ENCODE measurements around the gene JPH2.
"Not testable (repeated sequence)": the region's sequence is repeated elsewhere in the genome, so short reads cannot be mapped to it uniquely, and the experiment has no call there.

The JPH2 gene

DNA sequence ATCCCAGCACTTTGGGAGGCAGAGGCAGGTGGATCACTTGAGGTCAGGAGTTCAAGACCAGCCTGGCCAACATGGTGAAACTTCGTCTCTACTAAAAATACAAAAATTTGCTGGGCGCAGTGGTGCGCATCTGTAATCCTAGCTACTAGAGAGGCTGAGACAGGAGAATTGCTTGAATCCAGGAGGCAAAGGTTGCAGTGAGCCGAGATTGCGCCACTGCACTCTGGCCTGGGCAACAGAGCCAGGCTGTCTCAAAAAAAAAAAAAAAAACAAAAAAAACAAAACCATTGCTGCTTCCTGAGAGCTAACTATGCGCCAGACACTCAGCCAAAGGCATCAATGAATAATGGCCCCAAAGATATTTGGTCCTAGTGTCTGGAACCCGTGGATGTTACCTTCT, 57.7 kb downstream of the JPH2 start:
- not testable (repeated sequence) for FAIRE-seq; DNase-seq (ENCODE audit: insufficient read length, low spot score)

DNA sequence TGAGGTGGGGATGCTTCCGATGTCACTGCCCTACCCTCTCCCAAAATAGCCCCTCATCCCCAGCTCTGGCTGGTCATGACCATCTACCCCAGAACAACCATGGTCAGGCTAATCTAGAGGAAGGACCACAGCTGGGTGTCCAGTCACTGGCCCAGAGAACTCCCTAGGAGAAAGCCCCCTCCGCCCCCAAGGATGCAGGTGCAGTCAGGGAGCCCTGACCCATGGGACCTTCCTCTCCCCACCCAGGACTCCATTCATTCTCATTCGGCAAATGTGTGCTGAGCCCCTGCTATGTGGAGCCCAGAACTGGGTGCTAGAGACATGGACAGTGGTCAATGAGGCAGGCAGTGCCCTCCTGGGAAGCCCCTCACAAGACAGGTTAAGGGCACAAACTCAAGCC, 60.5 kb downstream of the JPH2 start:
- DNase-seq (ENCODE audit: insufficient read length, low spot score) (no peak), FAIRE-seq (peak; percentile 66)

DNA sequence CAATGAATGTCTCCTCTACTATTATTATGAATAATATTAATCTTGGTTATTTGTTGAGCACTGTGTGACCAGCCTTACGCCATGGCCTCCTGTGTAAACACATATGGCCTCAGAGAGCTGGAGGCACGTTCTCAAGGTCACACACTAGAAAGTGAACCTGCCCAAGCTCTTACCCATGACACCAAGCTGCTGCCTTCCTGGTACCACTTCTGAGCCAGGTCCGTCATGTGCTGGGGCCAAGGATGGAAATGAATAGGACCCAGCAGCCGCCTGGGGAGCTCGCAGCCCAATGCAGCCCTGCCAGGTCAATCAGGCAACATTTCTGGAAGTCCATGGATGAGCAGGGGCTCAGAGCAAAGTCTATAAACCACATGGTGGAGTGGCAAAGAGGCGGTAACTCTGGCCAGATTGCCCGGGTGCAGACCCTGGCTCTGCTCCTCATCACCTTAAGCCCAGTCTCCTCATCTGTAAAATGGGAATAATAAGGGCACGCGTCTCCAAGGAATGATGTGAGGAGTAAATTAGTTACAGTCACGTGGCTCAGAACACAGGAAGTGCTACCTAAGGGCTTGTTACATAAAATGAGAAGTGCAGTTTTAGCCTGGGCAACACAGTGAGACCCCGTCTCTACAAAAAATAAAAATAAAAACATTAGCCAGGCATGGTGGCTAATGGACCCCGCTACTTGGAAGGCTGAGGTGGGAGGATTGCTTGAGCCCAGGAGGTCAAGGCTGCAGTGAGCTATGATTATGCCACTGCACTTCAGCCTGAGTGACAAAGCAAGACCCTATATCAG, 61.5 kb downstream of the JPH2 start:
- FAIRE-seq, result no peak
- DNase-seq (ENCODE audit: insufficient read length, low spot score), result no peak

DNA sequence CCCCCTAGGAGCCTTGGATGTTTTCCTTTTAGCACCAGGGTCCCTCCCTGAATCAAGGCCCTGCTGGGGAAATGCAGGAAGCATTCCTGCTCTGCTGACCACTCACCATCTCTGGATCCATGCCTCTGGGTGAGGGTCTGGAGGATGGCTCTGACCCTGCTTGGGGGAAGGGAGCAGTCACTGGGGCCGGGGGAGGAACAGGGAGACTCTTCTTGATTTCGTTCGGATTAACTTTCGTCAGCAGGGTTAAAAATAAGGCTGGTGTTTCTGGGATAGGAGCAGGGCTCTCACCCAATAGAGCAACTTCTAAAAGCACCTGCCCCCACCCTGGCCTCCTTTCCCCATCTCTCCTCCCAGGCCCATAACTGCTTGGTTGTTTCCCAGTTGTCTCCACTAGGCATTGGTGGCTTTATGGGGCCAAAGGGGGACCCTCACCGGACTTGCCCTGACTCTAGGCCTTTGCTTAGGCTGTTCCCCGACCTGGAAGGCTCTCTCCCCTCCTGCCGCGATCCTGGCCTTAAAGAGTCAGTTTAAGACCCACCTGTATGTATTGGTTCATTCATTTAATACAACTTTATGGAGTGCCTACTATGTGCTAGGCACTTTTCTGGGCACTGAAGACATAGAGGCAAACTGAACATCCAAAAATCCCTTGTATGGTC, 63.0 kb downstream of the JPH2 start:
- FAIRE-seq (no peak), DNase-seq (ENCODE audit: insufficient read length, low spot score) (no peak)

DNA sequence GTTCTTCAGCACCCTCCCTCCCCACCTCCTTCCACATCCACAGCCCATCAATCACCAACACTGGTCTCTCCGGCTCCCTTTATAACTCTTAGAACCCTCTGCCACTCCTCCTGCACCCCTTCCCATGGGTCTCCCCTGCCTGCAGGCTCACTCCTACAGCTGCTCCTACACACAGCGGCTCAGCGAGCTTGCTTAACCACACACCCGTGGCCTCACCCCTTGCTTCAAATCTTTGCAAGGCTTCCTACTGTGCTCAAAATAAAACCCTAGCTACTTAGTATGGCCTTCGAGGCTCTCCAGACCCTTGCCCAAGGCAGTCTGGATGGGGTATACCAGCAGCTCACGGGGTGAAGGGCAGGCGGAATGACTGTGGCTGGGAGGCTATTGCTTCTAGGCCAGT, 63.7 kb downstream of the JPH2 start:
- DNase-seq (ENCODE audit: insufficient read length, low spot score) (no peak), FAIRE-seq (no peak)

DNA sequence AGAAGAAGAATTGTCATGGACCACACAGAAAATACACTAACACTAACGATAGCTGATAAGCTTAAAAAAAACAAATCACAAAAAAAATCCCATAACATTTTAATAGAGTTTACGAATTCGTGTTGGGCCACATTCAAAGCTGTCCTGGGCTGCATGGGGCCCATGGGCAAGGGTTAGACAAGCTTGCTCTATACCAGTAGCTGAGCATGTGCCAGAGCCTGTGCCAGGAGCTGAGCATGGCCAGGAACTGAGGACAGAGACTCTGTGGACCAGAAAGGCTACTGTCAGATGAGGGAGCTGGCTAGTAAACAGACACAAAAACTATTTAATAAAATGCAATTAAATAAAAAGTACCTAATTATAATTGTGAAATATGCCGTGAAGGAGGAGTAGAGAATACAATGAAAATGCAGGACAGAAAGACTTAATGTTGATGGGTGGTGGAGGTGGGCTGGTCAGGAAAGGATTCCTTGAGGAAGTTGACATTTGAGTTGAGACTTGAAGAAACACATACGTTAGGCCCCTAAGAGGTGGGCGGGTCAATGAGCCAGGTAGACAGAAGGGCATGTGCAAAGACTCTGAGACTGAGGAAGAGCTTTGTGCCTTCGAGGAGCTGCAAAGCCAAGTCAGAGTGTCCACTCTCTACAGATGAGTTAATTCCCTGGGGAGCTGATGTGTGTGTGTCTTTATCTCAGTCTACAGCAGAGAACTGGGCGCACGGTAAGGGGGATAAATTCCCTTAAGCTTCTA, 66.1 kb downstream of the JPH2 start:
- no peak for FAIRE-seq
- no peak for DNase-seq (ENCODE audit: insufficient read length, low spot score)

DNA sequence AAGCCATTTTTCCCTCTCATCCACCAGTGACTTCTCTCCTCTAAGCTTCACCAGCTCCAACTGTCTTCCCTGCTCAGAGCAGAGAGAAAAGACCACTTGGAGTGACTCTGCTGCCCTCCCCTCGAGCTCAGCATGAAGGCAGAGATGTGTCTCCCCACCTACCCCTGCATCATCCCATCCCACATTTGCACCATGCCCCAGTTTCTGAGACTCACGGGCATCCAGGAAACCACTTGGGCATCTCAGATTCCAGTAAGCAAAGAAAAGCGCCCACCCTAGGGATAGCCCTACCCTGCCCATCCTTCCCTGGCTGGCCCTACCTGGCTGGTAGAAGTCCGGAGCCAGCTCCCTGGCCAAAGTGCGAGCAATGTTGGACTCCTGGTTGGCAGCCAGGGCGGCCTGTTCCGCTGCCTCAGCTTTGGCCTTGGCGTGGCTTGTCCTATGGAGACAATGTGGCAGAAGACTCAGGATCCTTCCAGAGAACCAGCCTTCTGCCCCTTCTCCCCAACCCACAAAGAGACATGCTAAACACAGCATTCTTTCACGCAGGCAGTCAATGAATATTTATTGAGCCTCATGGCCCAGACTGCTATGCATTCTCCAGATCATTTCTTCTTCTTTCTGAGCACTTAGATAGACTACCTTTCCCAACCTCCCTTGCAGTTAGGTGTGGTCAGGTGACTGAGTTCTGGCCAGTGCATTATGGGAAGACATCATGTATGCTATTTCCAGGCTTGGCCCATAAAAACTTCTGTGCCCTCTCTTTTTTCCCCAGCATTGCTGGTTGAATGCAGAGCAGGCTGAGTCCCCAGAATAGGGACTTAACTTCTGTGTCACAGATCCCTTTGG, 68.6 kb downstream of the JPH2 start:
- no peak for DNase-seq (ENCODE audit: insufficient read length, low spot score)

DNA sequence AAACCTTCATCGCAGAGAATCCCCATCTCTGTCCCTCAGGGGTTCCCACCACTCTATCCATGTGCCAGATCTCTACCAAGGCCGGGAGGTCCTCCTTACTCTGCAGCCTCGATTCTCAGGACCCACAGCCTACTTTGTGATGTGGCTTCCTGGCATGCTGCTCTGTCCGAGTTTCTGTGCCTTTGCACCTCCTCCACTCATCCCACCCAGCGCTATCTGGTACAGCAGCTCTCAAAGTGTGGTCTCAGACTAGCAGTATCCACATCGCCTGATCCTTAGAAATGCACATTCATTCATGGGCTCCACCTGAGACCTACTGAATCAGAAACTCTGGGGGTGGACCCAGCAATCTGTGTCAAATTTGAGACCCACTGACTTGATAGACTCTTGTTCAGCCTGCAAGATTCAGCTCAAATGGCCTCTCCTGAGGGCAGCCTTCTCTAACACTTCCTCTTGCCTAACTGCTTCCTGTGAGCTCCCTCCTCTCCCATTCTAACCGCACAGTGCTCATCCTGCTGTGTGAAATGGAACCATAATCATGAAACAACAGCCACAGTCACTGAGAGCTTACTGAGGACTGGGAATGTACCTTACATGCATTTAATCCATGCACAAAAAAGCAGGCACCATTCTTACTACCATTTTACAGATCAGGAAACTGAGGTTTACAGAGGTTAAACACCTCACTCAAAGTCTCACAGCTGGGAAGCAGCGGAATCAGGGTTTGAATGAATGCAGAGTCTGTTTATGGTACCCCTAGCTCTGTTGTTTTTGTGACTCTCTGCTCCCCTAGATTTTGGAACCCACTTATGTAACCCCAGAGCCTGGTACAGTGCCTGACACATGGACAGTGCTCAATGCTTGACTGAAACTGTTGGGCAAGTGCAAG, 69.4 kb downstream of the JPH2 start:
- peak; percentile 77 for FAIRE-seq
- DNase-seq (ENCODE audit: insufficient read length, low spot score), result no peak

More for the DNA sequence above, 68.6 kb downstream of the JPH2 start:
- FAIRE-seq, result no peak

DNA sequence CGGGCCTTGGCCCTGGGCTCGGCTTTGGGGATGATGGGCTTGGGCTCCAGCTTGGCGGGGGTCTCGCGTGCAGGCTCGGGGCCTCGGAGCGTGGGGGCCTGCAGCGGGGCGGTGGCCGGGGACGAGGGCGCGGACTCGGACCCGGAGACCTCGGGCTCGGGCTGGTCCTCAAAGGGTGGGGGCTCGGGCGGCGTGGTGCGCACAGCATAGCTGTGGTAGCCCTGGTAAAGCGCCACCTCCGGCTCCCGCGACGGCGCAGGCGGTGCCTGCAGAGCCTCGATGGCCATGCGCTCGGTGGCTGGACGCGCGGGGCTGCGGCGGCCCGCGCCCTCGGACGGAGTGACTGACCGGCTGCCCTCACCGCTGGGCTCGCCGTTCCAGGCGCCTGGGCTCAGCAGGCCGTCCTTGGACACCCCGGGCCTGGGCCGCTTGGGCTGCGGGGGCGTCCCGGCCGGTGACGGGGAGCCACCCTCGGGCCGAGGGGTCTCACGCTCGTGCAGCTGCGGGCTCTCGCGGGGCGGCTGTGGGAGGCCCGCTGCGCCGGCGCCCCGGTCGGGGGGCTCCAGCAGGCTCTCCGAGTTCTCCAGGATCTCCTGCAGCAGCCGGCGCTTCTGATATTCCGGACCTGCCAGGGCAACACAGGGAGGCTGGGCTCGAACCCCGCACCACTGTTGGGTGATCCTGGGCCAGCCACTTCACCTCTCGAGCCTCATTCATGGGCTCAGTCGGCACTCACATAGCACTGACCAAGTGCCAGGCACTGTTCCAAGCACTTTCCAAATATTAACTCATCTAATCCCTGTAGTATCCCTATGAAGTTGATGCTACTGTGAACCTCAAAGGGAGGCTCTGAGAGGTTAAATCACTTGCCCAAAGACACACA, 71.0 kb downstream of the JPH2 start:
- FAIRE-seq (no peak), DNase-seq (ENCODE audit: insufficient read length, low spot score) (no peak)

DNA sequence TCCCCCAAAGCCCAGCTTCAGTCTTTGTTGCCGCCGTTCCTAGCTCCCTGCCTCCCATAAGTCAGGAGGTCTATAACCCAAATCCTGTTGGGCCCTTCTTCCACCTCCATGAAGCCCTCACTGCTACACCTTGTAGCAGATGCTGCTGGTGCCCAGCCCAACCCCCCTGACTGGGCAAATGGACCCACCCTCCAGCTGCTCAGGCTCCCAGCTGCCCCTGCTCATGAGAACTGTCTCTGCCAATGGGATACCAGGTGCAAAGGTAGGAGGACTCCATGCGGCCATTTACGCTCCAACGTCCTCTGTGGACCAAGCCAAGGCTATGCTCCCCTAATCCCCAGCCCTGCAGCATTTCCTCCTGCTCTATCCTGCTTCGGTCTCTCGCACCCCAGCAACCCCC, 71.8 kb downstream of the JPH2 start:
- FAIRE-seq, result no peak
- DNase-seq (ENCODE audit: insufficient read length, low spot score), result no peak

DNA sequence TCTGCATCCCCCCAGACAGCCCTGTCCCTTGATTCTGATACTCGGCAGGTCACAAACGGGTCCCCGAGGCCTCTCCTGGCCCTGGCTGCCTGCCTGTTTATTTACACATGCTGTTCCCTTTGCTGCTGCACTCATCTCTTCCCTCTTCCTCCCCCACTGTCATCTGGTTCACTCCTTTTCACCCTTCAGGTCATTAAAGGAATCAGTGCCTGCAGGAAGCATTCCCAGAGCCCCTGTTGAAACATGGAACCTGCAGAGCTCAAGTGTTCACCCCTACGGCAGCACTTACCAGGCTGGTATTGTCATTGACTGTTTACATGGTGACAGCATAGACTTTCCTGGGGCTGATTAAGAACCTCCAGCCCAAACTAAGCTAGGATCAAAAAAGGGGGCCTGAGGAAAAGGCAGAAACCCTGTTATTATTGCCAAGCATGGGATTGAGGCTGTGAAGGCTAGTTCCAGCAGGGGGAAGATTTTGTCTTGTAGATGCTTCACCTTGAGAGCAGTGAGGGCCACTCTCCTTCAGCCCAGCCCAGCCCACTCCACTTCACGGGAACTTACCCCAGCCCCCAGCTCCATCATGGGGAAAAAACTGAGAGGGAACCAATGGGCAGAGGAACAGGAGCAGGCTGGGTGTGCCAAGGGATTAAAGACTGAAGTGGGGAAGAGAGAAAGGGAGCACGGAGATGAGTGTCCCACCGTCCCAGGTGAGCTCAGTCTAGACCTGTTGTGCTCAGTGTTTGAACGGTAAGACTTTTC, 73.2 kb downstream of the JPH2 start:
- FAIRE-seq, result peak; percentile 77

DNA sequence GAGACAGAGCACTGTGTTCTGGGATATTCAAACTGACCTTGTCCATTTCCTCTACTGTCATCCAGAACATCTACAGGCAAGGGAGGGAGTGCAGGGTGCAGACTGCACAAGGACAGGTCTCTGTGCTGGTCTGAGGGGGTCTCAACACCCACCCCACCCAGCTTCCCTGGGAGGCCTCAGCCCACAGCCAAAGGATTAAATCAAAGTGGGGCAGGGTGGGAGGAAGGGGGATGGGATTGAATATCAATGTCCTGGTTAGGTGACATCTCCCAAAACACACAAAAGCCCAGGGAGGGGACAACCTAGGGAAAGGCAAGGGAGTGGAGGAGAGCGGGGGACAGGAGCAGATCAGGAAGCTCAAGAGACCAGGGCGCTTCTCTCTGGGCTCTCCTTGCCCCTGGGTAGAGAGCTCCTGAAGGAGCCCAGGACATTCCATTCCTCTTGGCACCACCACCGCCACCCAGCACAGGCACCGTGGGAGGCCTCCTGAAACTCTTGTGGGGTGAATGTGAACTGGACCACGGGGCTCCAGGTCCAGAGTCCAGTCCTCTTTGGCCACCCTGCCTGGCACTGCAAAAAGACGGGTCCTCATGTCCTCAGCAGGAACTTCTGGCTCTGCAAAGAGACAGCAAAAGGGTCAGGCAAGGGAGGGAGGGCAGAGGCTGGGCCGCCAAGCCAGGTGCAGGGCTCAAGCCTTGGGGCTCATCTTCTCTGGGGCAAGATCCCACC, 73.9 kb downstream of the JPH2 start:
- DNase-seq (ENCODE audit: insufficient read length, low spot score) (no peak), FAIRE-seq (no peak)

More for the DNA sequence above, 73.2 kb downstream of the JPH2 start:
- DNase-seq (ENCODE audit: insufficient read length, low spot score), result no peak

DNA sequence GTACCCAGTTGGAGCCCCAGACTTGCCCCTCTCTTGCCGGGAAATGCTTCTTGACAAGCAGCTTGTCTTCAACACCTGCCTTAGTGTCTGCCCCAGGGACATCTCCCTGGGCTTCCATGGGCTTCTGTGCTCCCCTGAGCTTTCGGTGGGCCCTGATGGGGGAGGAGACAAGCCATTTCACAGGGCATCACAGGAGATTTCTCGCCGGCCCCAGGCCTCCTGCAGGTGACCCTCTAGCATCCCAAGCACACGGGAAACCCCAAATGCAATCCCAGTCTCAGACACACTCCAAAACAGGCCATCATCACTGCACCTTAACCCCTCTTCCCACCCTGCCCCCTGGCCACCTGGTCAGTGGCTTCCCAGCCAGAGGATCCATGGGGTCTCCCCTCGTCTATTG, 74.5 kb downstream of the JPH2 start:
- FAIRE-seq (peak; percentile 85), DNase-seq (ENCODE audit: insufficient read length, low spot score) (no peak)

DNA sequence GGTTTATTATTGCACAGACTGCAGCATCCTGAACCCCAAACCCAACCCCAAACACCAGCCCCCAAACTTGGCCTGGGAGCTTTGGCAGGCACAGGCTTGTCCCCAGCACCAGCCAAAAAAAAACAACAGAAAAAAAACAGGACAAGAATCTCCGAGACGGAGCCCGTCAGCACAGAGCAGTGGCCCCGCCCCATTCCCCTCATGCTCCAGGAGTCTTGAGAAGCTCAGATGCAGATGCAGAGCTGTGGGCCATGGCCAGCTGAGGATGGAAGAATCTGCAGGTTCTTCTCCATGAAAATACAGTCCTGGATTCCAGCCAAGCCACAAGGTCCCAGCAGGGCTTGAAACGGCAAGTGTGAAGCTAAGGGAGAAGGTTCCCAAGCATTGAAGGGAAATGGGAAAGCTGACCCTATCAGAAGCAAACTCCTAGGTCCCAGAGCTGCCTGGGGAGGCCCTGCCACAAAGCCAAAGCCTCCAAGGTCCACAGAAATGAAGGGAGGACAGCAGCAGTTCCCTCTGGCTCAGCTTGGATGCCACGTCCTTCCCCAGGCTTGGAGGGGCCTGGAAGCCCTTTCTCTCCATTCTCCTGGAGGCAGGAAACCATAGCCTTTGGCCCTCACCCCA, 75.2 kb downstream of the JPH2 start:
- FAIRE-seq (peak; percentile 55), DNase-seq (ENCODE audit: insufficient read length, low spot score) (no peak)

DNA sequence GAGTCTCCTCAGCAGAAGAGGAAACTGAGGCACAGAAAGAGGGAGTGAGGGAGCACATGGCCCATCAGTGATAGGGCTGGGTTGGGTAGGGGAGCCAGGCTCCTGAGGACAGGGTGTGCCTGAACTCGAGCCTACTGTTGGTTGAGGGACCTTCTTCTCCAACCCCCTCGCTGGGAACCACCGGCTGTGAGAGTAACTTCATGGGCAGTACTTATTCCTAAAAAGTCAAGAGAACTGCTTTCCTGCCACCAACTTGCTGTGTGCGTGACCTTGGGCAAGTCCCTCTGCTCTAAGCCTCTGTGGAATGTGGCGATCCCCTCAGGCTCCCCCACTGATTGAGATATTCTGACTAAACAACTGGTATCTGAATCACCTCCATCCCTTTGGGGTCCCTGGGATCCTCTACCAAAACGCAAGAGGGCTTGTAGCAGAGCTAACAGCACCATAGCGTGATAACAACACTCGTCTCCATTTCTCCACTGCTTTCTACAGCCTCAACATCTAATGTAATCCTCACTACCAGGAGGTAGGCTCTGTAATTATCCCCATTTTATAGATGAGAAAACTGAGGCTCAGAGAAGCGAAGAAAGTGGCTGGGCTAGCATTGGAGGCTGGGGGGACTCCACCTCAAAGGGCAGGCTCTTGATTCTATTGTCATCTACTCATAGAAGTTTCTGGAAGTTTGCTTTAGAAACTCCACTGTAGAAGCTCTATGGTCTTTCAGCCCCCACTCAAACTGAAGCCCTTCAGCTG, 76.0 kb downstream of the JPH2 start:
- DNase-seq (ENCODE audit: insufficient read length, low spot score) (no peak), FAIRE-seq (peak; percentile 20)

DNA sequence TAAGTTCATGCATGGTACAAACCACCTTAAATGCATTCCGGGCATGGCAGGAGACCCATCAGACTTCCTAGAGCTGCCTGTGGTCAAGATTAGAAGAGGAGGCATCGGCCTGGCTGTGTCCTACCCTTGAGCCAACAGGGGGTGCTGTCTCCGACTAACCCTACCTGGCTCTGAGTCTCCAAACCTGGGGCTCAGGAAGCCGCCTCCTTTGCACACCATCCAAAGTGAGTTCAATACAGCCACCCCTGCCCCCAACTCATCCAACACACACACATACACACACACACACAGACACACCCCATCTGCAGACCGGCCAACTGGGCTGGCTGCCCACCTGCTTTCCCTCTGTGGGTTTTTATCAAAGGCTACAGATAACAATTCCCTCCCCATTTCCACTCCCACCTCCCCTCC, 77.0 kb downstream of the JPH2 start:
- FAIRE-seq, result peak; percentile 86
- DNase-seq (ENCODE audit: insufficient read length, low spot score), result no peak

Data from HTR-8/SVneo (cell line).